Psoas muscle (tissue), 8 donors: Measurements from ENCODE around the gene TUBB1. TPM values are rescaled to one million over a fixed set of nuclear protein-coding genes. Genes with fewer than 3 reads are reported as not detected.

Experiments used
- ATAC-seq, 4 donors: fragments of 200-7000 bp; cut with Tn5 transposase; one replicate each; pipeline ENCODE4 v1.9.1; 2020; ENCODE audit warnings: moderate library complexity in 3 of 4, mild to moderate bottlenecking in 2 of 4
- DNase-seq, 2 donors: peaks; one replicate each; pipeline ENCODE4 v3.0.0-alpha.2; 2020
- H3K27ac ChIP-seq: fragments of 200-600 bp; one replicate; pipeline ENCODE4 v1.8.0; 2022
- H3K27me3 ChIP-seq, 3 donors: fragments of 200-600 bp in 1 of 3; one replicate each; pipeline versions ENCODE4 v1.6.1 to v1.8.0; 2013 to 2022; ENCODE audit warnings: low read length in 2 of 3, mild to moderate bottlenecking in 2 of 3, moderate library complexity in 1 of 3; ENCODE audit not compliant: insufficient read depth in 3 of 3
- H3K36me3 ChIP-seq, 2 donors: fragments of 200-600 bp in 1 of 2; one replicate each; pipeline versions ENCODE4 v1.6.1 to v1.8.0; 2013 to 2022; ENCODE audit warnings: low read depth in 1 of 2, mild to moderate bottlenecking in 1 of 2, moderate library complexity in 1 of 2; ENCODE audit not compliant: insufficient read depth in 1 of 2
- H3K4me1 ChIP-seq: fragments of 200-600 bp; one replicate; pipeline ENCODE4 v1.8.0; 2022
- H3K4me3 ChIP-seq: fragments of 200-600 bp; one replicate; pipeline ENCODE4 v1.8.0; 2022; ENCODE audit warnings: mild to moderate bottlenecking
- H3K9me3 ChIP-seq: fragments of 200-600 bp; one replicate; pipeline ENCODE4 v1.8.0; 2022
- CTCF ChIP-seq: fragments of 200-600 bp; IDR thresholded peaks from one replicate; pipeline ENCODE4 v1.8.0; 2022; ENCODE audit warnings: antibody characterized with exemption
- WGBS, 3 donors: extraction: QIAGEN DNeasy Blood & Tissue Kit; methylation state at CpG; one replicate each; pipeline versions ENCODE4 v1.1.6 to v1.1.7; 2013; 5-methylcytosine and 5-hydroxymethylcytosine counted together
- intact Hi-C, 2 donors: fragments of 100-400 bp; cut with DNase I; formaldehyde crosslinking; loops; one replicate each; pipeline versions ENCODE4 v1.11.0 to v1.14.2; 2022
- polyA plus RNA-seq, 3 donors: library from polyadenylated mRNA; stranded (reverse); fragments of 200-250 nt; gene quantifications; one replicate each; pipeline ENCODE4 v1.2.3, GENCODE V29; 2013
- total RNA-seq, 4 donors: library from RNA; stranded (reverse); fragmentation: NEBNext Ultra II Directional in 2 of 4; extraction: Animal tissue kit (Norgen Biotek cat#: 25700) in 2 of 4; gene quantifications; one replicate each; pipeline versions ENCODE4 v1.2.1 to v1.2.4, GENCODE V29; 2021 to 2023
- donor health status: healthy with polysubstance abuse.
- donor health status: DM: no; HTN: no; CAD: no; lungs with moderate emphysema.
- donor health status: Bipolar disorder and iron deficiency.
- donor health status: healthy.
- donor health status: DM: yes; HTN: yes; CAD: no.
- donor health status: DM: no; HTN: no; CAD: no.
- donor health status: DM: no; HTN: no; CAD: no.
- donor health status: DM: yes; HTN: yes; CAD: no.

TUBB1 gene
- total and polyA plus RNA-seq, 7 donors, result 0.03 to 0.32 (median 0.12) TPM; not detected in 1

GRCh38 chr20:59063358-59064213, 44.4 kb downstream of the TUBB1 start:
- ATAC-seq (peak in 2 of 4 donors; percentile 41 to 42), DNase-seq (peak in 1 of 2 donors; percentile 30)
- TF ChIP-seq CTCF, result no peak
- Histone ChIP-seq H3K27ac (no peak overlapping the region), H3K9me3 (no peaks in the 10 kb centered on the region), H3K27me3 (no peaks in the 10 kb centered on the region), H3K4me1 (no peaks in the 10 kb centered on the region), H3K4me3 (no peak overlapping the region), H3K36me3 (no peaks in the 10 kb centered on the region)
- WGBS, 3 donors, result 42 to 51% (median 44%) methylated on average over 22 of the region's 22 CpGs
- intact Hi-C loops, result no loop called here

GRCh38 chr20:59064214-59064722, 45.0 kb downstream of the TUBB1 start:
- TF ChIP-seq CTCF, result no peak
- no peaks in the 10 kb centered on the region for H3K4me1 ChIP-seq
- H3K27ac ChIP-seq, result no peak overlapping the region
- no peaks in the 10 kb centered on the region for H3K27me3 ChIP-seq
- no peak overlapping the region for H3K4me3 ChIP-seq
- intact Hi-C loops, result no loop called here
- H3K36me3 ChIP-seq, result no peaks in the 10 kb centered on the region
- ATAC-seq, result no peak
- 60 to 65% (median 62%) methylated on average over 4 of the region's 4 CpGs for WGBS, 3 donors
- no peak for DNase-seq
- H3K9me3 ChIP-seq, result no peaks in the 10 kb centered on the region

GRCh38 chr20:59068534-59068933, 49.3 kb downstream of the TUBB1 start:
- no peaks in the 10 kb centered on the region for H3K4me1 ChIP-seq
- no peaks in the 10 kb centered on the region for H3K27me3 ChIP-seq
- H3K27ac ChIP-seq, result no peak overlapping the region
- H3K4me3 ChIP-seq, result no peak overlapping the region
- no peak for DNase-seq
- H3K36me3 ChIP-seq, result no peaks in the 10 kb centered on the region
- 72 to 85% (median 78%) methylated on average over 4 of the region's 4 CpGs for WGBS, 3 donors
- TF ChIP-seq CTCF, result no peak
- ATAC-seq, result no peak
- intact Hi-C loops, result no loop called here
- H3K9me3 ChIP-seq, result no peaks in the 10 kb centered on the region

GRCh38 chr20:59069026-59069425, 49.8 kb downstream of the TUBB1 start:
- Histone ChIP-seq H3K36me3 (no peaks in the 10 kb centered on the region), H3K27ac (no peak overlapping the region), H3K9me3 (no peaks in the 10 kb centered on the region), H3K4me1 (no peaks in the 10 kb centered on the region), H3K4me3 (no peak overlapping the region), H3K27me3 (no peaks in the 10 kb centered on the region)
- 35 to 70% (median 41%) methylated on average over 2 of the region's 2 CpGs for WGBS, 3 donors
- no peak for ATAC-seq
- intact Hi-C loops, result no loop called here
- DNase-seq, result no peak
- TF ChIP-seq CTCF, result no peak
